RPMI8226 (cell line): ENCODE measurements around the gene ARL6IP4.
"Not testable (repeated sequence)": the region's sequence is repeated elsewhere in the genome, so short reads cannot be mapped to it uniquely, and the experiment has no call there.

Experiments
- DNase-seq: peaks from one replicate; pipeline ENCODE4 v3.0.0-alpha.2; 2015

Gene ARL6IP4

DNA sequence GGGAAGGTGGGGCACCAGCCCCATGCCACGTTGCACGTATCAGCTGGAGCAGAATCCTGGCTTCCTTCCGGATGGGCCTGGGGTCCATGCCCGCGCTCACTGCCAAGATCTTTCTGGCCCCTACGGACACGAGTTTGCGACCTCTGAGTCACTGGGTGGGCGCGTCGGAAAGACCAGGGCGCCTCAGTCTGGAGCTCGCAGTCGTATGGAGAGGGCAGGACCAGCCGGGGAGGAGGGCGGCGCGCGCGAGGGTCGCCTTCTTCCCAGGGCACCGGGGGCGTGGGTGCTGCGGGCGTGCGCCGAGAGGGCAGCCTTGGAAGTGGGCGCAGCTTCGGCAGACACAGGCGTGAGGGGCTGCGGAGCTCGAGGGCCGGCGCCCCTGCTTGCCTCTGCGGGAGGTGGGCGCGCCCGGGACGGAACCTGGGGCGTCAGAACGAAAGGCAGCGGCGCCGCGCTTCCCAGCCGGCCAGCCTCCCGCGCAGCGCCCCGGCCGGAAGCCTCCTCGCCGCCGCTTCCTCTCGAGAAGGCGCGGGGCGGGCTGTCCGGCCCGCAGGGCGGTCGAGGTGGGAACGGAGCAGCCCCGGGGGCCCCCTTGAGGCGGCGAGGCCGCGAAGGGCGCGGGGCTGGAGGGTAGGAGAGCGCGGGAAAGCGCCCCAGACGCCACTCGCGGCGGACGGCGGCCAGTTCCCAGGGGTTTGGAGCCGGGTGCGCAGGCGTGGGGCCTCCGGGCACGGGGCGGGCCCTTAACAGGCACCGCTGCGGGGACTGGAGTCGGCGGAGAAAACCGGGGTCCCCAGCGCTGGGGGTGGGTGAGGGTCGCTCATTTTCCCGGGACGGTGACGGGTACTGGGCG, at the start of gene ARL6IP4:
TSS of gene ARL6IP4 (plus strand) at position 499 of the 853 bp plus-strand sequence. CDS start 459 bp downstream, outside the sequence.
- peak; percentile 82 for DNase-seq

DNA sequence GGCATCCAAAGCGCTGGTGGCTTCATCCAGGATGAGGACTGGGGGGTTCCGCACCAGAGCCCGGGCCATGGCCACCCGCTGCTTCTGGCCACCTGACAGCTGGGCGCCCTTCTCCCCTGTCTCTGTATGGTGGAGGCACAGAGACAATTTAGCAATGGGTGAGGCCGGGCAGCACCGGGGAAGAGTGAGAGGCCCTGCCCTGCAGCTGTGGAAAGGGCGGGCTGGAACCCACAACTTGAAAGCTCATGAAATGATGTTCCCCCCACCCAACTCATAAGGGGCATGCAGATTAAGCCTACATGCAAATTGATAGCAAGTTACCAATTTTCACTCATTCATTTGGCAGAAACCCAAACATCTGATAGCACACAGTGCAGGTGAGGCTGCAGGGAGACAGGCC, 48.3 kb upstream of the ARL6IP4 start:
- no peak for DNase-seq

DNA sequence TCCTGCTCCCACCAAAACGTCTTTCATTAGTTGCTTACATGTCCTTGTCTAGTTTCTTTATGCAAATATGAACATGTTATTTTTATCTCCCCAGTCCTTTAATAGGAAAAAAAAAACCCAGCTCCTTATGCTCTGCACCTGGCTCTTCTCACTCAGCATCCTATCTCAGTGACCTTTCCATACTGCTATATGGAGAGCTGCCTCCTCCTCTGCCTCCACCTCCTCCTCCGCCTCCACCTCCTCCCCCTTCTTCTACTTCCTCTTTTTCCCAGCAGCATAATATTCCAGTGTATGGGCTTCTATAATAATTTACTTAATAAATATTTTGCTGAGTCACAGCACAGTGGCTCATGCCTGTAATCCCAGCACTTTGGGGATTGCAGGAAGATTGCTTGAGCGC, 45.8 kb upstream of the ARL6IP4 start:
- DNase-seq = peak; percentile 70

DNA sequence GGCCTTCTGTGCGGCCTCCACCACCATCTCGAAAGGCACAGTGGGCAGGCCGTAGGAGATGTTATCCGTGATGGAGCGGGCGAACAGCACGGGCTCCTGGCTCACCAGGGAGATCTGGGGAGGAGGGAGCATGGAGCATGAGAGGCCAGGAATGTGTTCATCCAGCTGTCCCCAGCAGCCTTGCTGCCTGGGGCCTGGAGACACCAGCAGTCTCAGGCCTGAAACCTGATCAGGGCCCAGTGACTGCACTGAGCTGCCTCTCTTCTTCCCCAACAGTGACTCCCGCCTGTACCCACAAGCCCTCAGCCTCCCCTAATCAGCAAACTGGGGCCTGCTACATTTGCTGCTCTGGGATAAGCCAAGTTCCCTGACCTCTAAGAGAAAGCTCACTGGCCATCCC, 45.2 kb upstream of the ARL6IP4 start:
- DNase-seq = no peak

DNA sequence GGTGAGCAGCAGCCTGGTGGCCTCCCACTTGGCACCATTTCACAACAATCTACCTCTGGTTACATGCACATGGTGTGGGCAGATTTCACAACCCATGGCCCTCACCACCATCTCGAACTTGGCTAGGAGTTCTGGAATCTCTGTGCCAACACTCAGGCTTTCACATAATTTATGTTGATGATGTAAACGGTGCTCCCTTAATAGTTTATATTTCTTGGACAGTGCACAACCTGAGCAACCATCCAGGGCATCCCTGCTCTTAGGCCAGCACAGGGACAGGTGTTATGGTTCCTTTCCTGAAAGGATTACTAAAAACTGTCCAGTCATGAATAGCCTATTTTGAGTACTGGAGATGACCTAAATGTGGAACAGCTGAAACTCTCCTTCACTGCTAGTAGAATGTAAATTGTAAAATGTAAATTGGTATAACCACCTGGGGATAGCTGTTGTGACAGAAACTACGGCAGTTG, 42.8 kb upstream of the ARL6IP4 start:
- no peak for DNase-seq

DNA sequence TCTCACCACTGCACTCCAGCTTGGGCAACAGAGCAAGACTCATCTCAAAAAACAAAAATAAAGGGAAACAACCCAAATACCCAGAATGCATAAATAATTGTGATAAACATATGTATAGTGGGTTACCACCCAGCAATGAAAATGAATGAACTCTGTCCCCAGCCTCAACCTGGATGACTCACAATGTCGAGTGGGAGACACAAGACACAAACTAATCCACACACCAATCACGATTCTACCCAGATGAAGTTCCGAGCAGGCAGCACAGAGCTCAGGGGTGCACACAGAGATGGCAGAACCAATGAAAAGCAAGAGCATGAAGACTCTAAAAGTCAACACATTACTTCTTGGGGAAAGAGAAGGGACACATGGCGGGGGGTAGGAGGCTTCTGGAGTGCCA, 41.4 kb upstream of the ARL6IP4 start:
- DNase-seq = no peak

DNA sequence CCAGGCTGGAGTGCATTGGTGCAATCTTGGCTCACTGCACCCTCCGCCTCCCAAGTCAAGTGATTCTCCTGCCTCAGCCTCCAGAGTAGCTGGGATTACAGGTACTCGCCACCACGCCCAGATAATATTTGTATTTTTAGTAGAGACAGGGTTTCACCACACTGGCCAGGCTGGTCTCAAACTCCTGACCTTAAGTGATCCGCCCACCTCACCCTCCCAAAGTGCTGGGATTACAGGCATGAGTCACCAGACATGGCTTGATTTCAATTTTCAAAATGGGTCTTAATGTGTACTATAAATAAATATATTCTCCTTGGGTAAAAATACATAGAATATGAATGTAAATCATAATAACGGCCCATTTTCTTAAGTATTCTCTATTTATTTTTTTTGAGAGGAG, 39.1 kb upstream of the ARL6IP4 start:
- not testable (repeated sequence) for DNase-seq

DNA sequence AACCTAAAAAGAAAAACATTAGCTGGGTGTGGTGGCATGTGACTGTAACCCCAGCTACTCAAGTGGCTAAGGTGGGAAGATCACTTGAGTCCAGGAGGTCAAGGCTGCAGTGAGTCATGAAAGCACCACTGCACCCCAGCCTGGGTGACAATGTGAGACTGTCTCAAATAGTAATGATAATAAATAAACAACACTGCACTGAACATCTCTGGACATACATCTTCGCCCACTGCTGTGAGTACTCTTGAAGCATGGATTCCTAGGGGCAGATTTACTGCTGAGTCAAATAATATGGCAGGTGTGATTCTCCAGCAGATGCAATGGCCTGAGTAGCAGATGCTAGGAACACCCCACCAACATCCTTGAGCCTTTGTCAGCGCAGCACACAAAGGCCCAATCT, 37.8 kb upstream of the ARL6IP4 start:
- DNase-seq = peak; percentile 24

DNA sequence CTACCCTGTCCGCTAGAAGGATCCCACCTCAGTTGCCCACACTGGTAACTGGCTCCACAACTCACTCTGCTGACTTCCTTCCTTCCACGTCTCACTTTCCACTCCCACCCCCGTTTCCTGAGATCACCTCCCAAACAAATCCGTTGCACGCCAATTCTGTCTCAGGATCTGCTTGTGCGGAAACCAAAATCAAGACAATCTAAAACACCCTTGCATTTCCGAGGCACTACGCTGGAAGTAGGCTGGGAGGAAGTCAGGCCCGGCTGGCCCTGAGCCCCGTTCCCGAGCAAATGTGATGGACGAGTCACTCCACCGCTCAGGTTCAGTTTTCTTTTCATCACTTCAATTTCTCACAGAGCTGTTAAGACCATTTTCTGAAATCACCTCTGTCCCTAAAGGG, 37.3 kb upstream of the ARL6IP4 start:
- no peak for DNase-seq

DNA sequence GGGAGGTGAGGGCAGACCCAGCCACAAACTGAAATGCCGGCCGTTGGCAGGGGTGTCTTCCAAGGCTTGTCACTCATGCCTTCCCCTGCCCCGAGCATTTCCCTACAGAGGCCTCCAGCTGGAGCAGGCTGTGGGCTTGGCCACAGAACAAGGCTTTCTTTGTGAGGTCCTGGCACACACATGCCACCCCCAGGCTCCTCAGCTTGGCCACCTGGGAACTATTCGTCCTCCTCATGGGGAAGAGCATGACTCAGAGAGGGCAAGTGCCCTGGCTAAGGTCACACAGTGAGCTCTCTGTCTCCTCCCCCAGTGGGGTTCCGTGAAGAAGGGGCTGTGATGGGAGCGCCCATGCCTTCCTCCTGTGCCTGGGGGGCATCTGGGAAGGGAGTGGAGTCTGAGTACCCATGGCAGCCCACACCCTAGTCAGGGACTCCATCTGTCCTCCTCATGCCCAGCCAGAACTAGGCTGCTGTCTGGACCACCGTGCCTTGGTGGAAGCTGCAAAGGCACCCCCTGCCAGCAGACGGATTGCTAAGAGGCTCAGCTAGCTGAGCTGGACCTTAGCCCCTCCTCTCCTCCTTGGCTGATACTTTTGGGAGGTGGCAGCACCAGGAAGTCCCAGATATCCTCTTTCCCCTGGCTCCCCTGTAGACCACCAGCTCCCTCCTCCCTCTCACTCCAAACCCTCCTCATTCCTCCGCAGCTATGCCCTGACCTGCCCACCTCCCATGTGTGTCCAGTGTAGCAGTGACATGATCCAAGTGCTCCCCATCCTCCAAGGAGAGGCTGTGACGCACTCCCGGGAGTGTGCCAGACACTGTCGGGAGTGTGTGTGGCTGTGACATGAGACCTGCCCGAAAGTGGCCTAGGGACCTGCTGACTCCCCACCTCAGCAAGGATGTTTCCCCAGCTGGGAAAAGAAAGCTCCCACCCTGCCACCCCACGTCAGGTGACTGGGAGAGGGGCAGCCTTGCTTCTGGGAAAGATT, 35.6 kb upstream of the ARL6IP4 start:
- no peak for DNase-seq

DNA sequence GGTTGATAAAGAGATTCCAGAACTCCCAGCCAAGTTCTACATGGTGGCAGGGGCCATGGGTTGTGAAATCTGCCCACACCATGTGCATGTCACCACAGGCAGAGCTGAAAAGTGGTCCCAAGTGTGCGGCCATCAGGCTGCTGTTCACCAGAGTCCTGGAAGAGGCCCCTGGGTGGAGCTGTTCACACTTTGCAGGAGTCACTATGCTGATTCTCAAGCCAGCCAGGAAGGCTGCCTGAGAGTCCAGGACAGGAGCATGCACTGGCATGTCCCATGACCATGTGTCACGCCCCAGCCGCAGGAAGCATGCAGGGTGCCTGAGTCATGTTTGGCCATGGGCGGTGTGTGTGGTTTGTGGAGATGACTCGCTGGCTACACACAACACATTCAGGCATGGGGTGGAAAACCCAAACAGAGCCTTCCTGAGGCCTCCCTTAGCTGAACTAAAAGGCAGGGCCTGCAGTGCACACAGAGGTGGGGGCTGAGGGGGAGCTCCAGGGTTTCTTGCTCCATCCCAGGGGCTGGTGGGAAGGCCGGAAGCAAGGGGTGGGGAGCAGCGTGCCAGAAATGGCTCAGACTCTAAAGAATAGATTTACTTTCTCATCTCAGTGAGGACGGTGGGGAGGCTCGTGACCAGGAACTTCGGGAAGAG, 33.7 kb upstream of the ARL6IP4 start:
- no peak for DNase-seq

DNA sequence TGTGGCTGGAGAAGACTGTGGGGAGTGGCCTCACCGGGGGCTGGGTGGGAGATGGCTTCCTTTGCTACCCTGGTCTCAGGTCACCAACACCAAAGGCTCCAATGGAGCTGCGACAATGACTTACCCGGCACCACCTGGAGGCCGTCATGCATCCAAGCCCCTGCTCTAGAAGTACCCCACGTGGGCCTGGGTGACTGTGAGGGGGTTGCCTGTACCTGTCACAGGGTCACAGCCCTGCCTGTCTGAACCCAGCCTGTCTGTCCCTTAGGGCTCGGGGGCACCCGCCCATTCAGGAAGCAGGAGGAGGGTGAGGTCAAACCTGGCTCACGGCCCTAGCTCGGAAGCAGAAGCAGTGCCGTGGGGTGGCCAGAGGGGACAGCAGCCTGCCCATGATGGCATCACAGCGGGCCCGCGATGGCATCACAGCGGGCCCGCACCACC, 33.1 kb upstream of the ARL6IP4 start:
- no peak for DNase-seq

DNA sequence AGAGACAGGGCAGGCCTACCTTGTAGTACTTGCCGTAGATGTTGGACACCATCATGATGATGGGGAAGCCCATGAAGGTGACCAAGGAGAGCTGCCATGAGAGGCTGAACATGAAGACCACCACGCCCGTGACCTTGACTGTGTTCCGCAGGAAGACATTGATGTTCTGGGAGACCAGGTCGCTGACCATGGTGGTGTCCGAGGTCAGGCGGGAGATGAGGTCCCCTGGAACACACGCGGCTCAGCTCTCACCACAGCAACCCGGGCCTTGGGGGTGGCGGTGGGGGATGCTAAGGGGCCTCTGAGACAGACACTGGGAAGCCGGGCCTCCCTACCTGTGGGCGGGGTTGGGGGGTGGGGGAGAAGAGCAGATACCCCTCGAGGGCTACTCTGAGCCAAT, 31.9 kb upstream of the ARL6IP4 start:
- DNase-seq = no peak

DNA sequence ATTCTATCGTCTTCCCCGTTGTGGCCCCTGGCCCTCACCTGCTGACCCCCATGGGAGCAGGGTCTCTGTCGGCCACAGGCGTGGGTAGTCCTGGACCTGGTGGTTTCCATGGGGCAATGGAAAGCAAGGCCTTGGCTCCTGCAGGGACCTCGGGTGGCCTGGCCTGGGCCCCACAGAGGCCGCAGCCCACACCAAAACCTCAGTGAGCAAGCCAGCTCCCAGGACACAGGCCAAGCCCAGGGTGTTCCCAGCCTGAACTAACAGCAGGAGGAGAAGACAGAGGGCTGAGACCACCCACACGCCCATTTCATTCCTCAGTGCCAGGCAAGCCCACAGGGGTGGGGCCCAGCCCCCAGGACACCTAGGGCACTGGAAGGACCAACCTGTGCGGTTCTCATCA, 31.1 kb upstream of the ARL6IP4 start:
- no peak for DNase-seq

DNA sequence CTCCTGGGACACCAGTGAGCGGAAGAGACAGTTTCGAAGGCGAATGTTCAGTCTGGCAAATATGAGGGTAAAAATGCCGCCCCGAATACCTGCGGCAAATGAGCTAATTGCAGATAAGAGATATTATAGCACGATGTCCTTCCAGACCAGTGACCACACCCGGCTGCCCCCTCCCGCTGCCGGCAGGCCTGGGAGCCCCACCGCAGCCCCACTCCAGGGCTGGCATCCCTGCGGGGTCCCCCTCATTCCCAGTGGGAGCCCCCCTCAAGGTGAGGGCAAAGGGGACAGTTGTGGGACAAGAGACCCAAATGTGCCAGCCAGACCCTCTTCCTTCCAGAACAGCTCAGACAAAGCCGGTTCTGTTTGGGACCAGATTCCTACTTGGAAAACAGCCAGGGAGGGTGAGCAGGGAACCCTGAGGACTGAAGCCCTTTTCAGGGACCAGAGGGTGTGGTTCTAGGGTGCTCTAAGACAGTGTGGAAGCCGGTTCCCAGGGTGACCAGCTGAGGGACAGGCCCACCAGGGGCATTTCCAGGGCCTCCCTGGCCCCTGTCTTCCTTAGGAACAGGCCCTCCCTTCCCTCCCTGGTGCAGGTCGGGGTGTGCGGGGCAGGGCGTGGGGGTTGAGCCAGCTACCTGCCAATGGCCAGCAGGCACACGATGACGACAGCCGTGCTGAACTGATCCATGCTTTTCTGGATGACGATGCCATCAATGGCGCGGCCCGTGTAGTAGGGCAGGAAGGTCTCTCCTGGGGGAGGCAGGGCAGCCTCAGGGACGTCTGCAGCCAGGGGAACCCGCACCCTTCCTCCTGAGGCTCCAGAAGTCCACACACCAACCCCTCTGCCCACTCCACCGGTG, 30.4 kb upstream of the ARL6IP4 start:
- no peak for DNase-seq

DNA sequence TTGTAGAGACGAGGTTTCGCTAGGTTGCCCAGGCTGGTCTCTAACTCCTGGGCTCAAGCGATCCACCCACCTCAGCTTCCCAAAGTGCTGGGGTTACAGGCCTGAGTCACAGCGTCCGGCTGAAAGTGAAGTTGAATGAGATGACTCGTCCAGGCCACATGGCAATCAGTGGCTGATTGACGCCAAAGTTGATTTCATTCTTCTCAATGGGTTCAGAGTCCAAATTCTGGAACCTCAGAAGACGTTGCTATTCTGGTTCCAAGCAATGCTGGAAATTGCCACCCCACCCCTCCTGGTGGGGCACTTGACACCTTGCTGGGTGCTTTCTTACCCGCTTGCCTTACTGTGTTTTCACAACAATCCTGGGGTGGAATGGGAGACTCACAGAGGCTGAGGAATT, 29.1 kb upstream of the ARL6IP4 start:
- no peak for DNase-seq

DNA sequence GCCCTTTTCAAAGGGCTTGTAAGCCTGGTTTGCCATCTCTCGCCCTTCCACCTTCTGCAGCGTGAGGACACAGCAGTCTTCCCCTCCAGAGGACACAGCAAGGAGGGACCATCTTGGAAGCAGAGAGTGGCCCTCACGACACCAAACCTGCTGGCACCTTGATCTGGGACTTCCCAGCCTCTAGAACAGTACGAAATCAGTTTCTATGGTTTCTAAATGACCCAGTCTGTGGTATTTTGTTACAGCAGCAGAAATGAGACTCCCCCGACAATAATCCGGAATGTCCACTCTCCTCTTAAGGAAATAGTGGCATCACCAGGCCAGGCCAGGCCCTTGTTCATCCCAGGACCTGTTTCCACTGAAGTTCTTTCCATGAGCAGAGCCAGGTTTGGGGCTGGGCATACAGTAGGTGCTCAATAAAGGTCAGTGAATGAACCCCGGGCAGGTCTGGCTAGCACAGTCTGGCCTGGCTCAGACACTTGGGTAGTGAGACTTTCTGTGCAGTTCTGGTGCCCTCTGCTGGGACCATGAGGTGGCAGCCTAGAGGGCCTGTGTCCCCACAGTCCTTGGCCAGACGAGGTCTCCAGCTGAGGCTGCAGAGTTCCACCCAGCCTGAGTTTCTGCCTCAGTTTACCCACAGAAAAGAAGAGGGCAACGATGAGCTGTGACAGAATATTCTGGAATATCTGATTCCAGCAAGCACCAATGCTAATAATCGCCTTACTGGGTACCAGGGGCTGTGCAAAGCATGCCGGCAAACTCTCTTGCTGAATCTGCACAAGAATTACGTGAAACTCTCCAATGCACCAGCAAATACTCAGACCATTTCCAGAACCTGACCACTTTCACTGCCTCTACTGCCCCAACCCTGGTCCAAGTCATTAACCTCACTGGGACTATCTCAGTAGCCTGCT, 28.2 kb upstream of the ARL6IP4 start:
- peak; percentile 78 for DNase-seq

DNA sequence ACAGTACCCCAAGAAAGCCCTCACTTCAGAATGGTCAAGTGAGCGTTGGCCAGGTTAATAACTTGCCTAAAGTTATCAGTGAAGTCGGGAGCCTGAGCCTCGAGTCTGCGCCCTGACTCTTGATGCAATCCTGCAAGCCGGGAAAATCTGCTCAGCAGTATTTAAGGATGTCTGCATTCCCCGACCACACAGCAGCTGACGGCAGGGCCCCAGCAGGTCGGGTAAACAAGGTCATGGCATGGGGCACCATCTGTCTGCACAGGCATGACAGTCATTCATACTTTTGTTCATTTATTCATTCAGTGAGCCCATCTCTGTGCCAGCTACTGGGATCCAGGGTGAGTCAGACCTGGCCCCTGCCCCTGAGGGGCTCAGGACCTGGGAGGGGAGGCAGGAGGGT, 25.3 kb upstream of the ARL6IP4 start:
- no peak for DNase-seq

DNA sequence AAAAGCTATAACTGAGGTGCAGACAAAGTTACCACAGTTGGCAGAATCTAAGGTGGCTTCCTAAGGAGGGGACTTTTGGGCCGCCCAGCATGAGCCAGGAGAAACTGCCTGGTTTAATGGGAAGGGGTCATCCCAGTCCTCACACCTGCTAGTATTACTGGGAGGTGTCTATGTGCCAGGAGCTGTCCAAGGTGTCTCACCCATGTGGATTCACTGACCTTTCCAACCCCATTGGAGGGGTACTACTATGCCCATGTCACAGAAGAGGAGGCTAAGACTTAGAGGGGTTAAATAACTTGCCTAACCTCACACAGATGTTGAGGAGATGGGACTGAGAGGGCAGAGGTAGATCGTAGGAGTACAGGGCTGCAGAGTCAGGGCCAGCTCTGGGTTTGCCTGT, 24.4 kb upstream of the ARL6IP4 start:
- DNase-seq = no peak

DNA sequence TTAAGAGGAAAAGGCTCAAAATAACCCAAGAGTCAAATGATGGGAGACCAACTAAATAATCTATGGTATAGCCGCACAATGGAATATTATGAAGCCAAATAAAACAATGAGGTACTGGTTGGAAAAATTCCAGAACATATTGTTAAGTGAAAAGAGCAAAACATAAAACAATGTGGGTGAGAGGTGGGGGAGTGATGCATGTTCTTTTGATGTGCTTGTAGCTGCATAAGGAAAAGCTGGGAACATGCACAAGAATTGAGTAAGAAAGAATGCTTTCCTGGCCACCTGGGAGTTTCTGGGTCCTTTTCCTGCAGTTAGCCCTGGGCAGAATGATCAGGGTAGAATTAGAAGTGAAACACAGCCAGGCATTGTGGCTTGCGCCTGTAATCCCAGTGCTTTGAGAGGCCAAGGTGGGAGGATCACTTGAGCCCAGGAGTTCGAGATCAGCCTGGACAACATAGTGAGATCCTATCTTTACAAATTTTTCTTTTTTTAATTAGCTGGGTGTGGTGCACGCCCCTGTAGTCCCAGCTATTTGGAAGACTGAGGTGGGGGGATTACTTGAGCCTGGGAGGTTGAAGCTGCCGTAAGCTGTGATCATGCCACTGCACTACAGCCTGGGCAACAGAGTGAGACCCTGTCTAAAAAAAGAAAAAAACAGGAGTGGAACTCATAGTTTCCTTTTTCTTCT, 22.1 kb upstream of the ARL6IP4 start:
- no peak for DNase-seq
